ENCODE results near the gene CLCN4. TPM values are rescaled to one million over a fixed set of nuclear protein-coding genes. Genes with fewer than 3 reads are reported as not detected.

The CLCN4 gene
- total and polyA plus RNA-seq, 2 of the 8 experiments (the other 6 are each of a cell fraction or from before 2014, with no cell fraction given): 3.3 to 11.2 TPM

- Histone ChIP-seq H3K23me2 (ENCODE audit: low read depth, low read length) (no peaks in the 10 kb centered on the region), H3K4me3 (ENCODE audit: extremely low read depth in 1 of 4, insufficient read depth in 2 of 4, low read depth in 3 of 4, low read length in 4 of 4) (no peak overlapping the region), H2AK5ac (ENCODE audit: low read depth, low read length) (no peak overlapping the region), H3K79me1 (ENCODE audit: low read depth, low read length) (no peaks in the 10 kb centered on the region), H3K27me3 (replicated peaks in 1 of 4; ENCODE audit: control insufficient read depth in 3 of 4, extremely low read depth in 1 of 4, insufficient read depth in 3 of 4, low read length in 3 of 4) (no peaks in the 10 kb centered on the region), H3K56ac (replicated peaks; ENCODE audit: insufficient read length, low read depth, low read length) (no peak overlapping the region), H3K4me2 (ENCODE audit: insufficient read depth in 1 of 2, low read depth in 2 of 2, low read length in 2 of 2) (no peak overlapping the region), H3K4me1 (replicated peaks in 1 of 4; ENCODE audit: control insufficient read depth in 3 of 4, insufficient read depth in 4 of 4, low read length in 3 of 4) (peaks cover 0 to 2% (median 0%) of the 10 kb centered on the region in 4 experiments; a peak in 1 of 7 replicates), H3K9me3 (ENCODE audit: insufficient read depth in 2 of 2, low read depth in 1 of 2, low read length in 1 of 2) (peaks cover 0 to 1% of the 10 kb centered on the region in 2 experiments; a peak in 1 of 4 replicates), H2BK120ac (replicated peaks; ENCODE audit: low read depth, low read length) (no peak overlapping the region), H3K4ac (replicated peaks; ENCODE audit: insufficient read length, low read depth, low read length) (no peak overlapping the region), H2BK12ac (ENCODE audit: low read depth, low read length) (no peak overlapping the region), H3K18ac (ENCODE audit: extremely low read depth, low read length) (no peak overlapping the region), H3K79me2 (ENCODE audit: control insufficient read depth in 1 of 2, insufficient read depth in 2 of 2, low read length in 2 of 2) (no peaks in the 10 kb centered on the region), H4K8ac (ENCODE audit: extremely low read depth, insufficient read depth, low read length) (no peak overlapping the region), H3K23ac (ENCODE audit: insufficient read length) (no peak overlapping the region), H3K36me3 (ENCODE audit: control insufficient read depth in 2 of 4, insufficient read depth in 4 of 4, low read length in 3 of 4) (peaks cover 0 to 17% (median 3%) of the 10 kb centered on the region in 4 experiments; a peak in 4 of 8 replicates), H2BK5ac (ENCODE audit: low read depth, low read length) (no peak overlapping the region), H3K27ac (ENCODE audit: low read depth, low read length) (no peak overlapping the region), H3K14ac (ENCODE audit: insufficient read length) (no peak overlapping the region), H4K20me1 (replicated peaks in 1 of 2; ENCODE audit: control insufficient read depth in 1 of 2, insufficient read depth in 2 of 2, low read length in 2 of 2) (no peaks in the 10 kb centered on the region), H2AFZ (ENCODE audit: low read length) (no peak overlapping the region), H4K5ac (ENCODE audit: insufficient read length, low read depth, low read length) (no peak overlapping the region), H2BK20ac (ENCODE audit: low read length) (no peak overlapping the region), H2BK15ac (ENCODE audit: low read length) (no peak overlapping the region), H3K9ac (replicated peaks in 1 of 4; ENCODE audit: extremely low read depth in 1 of 4, low read depth in 3 of 4, low read length in 3 of 4) (no peak overlapping the region), H4K91ac (replicated peaks; ENCODE audit: insufficient read length, low read length) (no peak overlapping the region)
- no peak for DNase-seq (ENCODE audit: low read depth in 1 of 2, low spot score in 2 of 2)
- POLR2A ChIA-PET (ENCODE audit: partially characterized antibody): no interaction called here
- no peak for FAIRE-seq
- WGBS, 2 experiments (ENCODE audit: extremely low coverage in 1 of 2, insufficient coverage in 1 of 2, insufficient read length in 1 of 2, insufficient replicate concordance in 2 of 2, low coverage in 1 of 2, low lambda C conversion rate in 2 of 2, missing lambda C conversion rate in 1 of 2): 93% methylated on average over 10 of the region's 10 CpGs; no CpG with 5 or more reads in 1 of the 2 experiments
- CTCF ChIA-PET (ENCODE audit: partially characterized antibody): interaction anchor here (0.9 to 1.0 kb wide), 2 partner anchors 17 to 84 kb away, joined by 3 read pairs; no protein-coding TSS in a partner anchor
- no peak for TF ChIP-seq CBX8 (IDR thresholded peaks at IDR 0.05; ENCODE audit: borderline replicate concordance, low read depth, low read length)
- TF ChIP-seq SP4 (IDR thresholded peaks at IDR 0.05; ENCODE audit: low read length): no peak
- TF ChIP-seq SRF (IDR thresholded peaks at IDR 0.05; ENCODE audit: low read depth, low read length): no peak
- TF ChIP-seq CBX5 (IDR thresholded peaks at IDR 0.05; ENCODE audit: low read depth, low read length): no peak
- TF ChIP-seq NRF1 (IDR thresholded peaks at IDR 0.05; ENCODE audit: low read depth, low read length): no peak
- TF ChIP-seq TEAD4 (IDR thresholded peaks at IDR 0.05; ENCODE audit: low read depth, low read length): no peak
- TF ChIP-seq SIRT6 (IDR thresholded peaks at IDR 0.05; ENCODE audit: low read length): no peak
- no peak for TF ChIP-seq JUND (IDR thresholded peaks at IDR 0.05; ENCODE audit: low read length)
- no peak for TF ChIP-seq SUZ12 (IDR thresholded peaks at IDR 0.05; ENCODE audit: low read length)
- TF ChIP-seq BRCA1 (IDR thresholded peaks at IDR 0.05; ENCODE audit: low read depth, low read length): no peak
- TF ChIP-seq GABPA (IDR thresholded peaks at IDR 0.05; ENCODE audit: borderline replicate concordance, insufficient read depth, low read length): no peak
- no peak for TF ChIP-seq GTF2F1 (IDR thresholded peaks at IDR 0.05; ENCODE audit: borderline replicate concordance, low read depth, low read length)
- TF ChIP-seq USF2 (IDR thresholded peaks at IDR 0.05; ENCODE audit: low read length): no peak
- TF ChIP-seq HDAC6 (IDR thresholded peaks at IDR 0.05; ENCODE audit: low read depth, low read length): no peak
- TF ChIP-seq CREB1 (IDR thresholded peaks at IDR 0.05): no peak
Measured at GRCh38 chrX:10126834-10127233, 29.9 kb upstream of the CLCN4 start.
